AG09309 (cell line): ENCODE measurements around the gene KRTAP16-1.
A peak's percentile ranks its signal among the peaks of the same experiment; 100 is the strongest.

Experiments
- DNase-seq: peaks from one replicate; pipeline ENCODE4 v3.0.0-alpha.2; 2010; ENCODE audit warnings: low read depth
- H3K4me3 ChIP-seq: 2 replicates; pipeline ENCODE4 v1.5.1; 2011; ENCODE audit warnings: mild to moderate bottlenecking, low read depth, low read length, moderate library complexity; ENCODE audit not compliant: control insufficient read depth
- TF ChIP-seq, protein P1 (sequence below): IDR thresholded peaks from 2 replicates; pipeline ENCODE4 v1.5.1; 2011; ENCODE audit warnings: mild to moderate bottlenecking, low read depth, low read length, inconsistent platforms; ENCODE audit not compliant: insufficient read depth, control insufficient read depth; ENCODE audit errors: missing control alignments

KRTAP16-1 gene

DNA sequence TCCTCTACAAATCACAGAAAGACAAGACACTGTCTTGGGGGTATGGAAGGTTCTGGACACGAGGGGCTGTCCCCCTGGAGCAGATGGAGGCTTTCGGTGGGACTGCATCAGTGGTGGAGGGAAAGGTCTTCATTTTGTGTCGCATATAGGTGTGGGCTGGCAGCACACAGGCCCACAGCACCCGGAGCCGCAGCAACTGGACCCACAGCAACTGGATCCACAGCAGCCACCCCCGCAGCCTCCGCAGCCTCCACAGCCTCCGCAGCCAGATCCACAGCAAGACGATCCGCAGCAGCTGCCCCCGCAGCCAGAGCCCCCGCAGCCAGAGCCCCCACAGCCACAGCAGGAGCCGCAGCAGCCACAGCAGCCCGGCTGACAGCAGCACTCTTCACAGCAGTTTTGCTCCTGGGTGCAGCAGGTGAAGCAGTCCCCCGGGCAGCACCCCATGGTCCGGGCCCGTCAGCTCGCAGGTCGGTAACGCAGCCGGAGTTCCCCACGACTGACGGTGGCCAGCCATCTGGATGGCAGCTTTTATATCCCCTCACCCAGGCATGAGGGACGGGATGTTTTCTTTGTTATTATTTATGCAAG is 6.2 kb upstream of the KRTAP16-1 start, which contains the start of gene KRTAP17-1:
Gene KRTAP17-1, minus strand, starts transcription at position 507 of the 591 bp plus-strand sequence. Its CDS starts 60 bp downstream, at position 447.
- TF ChIP-seq, protein P1, sequence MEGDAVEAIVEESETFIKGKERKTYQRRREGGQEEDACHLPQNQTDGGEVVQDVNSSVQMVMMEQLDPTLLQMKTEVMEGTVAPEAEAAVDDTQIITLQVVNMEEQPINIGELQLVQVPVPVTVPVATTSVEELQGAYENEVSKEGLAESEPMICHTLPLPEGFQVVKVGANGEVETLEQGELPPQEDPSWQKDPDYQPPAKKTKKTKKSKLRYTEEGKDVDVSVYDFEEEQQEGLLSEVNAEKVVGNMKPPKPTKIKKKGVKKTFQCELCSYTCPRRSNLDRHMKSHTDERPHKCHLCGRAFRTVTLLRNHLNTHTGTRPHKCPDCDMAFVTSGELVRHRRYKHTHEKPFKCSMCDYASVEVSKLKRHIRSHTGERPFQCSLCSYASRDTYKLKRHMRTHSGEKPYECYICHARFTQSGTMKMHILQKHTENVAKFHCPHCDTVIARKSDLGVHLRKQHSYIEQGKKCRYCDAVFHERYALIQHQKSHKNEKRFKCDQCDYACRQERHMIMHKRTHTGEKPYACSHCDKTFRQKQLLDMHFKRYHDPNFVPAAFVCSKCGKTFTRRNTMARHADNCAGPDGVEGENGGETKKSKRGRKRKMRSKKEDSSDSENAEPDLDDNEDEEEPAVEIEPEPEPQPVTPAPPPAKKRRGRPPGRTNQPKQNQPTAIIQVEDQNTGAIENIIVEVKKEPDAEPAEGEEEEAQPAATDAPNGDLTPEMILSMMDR: no peak
- no peak within 1 kb of the TSS for H3K4me3 ChIP-seq
- no peak for DNase-seq

DNA sequence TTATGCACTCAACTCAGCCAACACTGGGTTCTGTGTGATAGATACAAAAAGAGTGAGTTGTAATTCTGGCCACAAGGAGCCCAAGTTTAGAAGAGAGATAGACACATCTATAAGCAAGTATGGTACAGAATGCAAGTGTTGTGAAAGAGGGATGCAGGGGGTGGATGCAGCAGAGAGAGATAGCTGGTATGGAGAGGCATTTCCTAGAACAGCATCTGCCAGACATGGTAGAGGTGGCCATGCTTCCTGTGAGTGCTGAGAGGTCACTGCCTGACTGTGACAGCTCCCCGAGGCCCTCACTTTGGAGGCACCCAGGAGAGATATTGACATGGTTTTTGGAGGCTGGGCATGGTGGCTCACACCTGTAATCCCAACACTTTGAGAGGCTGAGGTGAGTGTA is 2.0 kb upstream of the KRTAP16-1 start:
- no peak overlapping the region for H3K4me3 ChIP-seq
- TF ChIP-seq, protein P1: no peak
- DNase-seq: no peak

DNA sequence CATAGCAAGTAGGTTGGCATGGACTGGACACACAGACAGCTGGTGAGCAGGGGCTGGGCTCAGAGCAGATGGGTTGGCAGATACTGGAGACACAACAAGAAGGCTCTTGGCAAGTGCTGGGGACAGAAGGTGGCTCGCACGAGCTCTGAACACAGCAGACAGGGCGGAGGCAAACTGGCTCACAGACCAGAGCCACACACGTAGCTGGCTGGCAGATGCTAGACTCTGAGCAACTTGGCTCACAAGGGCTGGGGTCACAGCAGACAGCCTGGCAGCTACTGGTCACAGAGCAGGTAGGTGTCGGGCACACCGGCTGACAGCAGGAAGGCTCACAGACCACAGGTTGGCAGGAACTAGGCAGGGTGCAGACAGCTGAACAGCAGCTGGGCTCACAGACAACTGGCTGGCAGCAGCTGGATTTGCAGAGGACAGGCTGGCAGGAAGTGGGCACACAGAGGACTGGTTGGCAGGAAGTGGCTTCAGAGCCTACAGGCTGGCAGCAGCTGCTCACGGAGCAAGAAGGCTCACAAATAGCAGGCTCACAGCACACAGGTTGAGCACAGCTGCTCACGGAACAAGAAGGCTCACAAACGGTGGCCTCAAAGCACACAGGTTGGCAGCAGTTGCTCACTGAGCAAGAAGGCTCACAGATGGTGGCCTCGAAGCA is 725 bp downstream of the KRTAP16-1 start:
- DNase-seq: no peak
- TF ChIP-seq, protein P1: no peak
- H3K4me3 ChIP-seq: no peak overlapping the region; the same call in 1 of the 2 replicates

DNA sequence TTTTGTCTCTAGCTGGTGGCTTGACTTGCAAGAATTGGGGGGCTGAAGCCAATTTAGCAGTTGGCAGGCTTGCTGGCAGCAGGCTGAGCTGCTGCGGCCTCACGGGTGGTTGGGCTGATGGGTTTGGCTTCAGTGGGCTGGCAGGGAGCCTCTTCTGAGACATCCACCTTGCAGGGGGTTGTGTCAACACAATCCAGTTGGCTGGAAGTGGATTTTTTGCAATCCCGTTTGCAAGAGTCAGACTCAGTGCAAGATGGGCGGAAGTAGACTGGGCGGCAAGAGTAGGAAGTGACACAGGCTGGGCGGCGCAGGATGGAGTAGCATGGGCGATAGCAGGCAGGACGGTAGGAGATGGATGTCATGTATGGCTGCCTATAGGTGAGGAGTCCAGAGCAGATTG is 1.5 kb downstream of the KRTAP16-1 start:
- DNase-seq: peak; percentile 52
- no peak overlapping the region for H3K4me3 ChIP-seq
- TF ChIP-seq, protein P1: no peak

DNA sequence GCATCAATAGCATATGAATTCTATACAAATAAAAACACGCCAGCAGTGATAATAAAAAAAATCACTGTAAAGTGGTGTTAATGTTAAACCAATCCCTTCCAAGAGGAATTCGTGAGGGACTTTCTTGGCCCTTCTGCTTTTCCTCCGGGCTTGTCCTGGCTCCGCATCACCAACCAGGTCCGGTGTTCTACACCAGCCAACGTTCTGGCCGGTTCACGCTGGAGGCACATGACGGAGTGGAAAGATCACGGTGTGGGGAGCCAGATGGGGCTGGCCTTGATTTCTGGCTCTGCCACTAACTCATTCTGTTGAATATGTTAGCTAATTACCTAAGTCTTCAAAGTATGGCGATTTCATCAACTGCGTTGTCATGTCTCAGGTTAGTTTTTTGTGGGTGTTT is 5.0 kb downstream of the KRTAP16-1 start:
- no peak overlapping the region for H3K4me3 ChIP-seq
- DNase-seq: no peak
- TF ChIP-seq, protein P1: no peak

DNA sequence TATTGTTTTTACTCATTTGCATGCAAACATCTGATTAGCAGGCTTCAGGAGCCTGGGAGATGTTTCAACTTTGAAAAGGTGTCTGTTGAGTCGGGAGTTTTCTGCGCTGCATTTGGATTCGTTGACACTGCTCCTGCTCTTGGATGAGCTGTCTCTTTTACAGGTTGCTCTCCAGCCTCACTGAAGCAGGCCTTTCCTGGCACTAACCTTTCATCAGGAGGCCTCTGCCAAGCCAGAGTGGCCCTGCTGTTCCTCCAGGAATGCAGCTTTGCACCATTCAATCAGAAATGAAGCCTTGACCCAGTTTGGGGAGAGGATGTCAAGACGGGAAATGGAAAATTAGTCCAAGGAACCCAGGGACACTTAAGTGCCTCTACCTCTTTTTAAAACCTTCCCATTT is 6.1 kb downstream of the KRTAP16-1 start:
- no peak for DNase-seq
- H3K4me3 ChIP-seq: no peak overlapping the region
- TF ChIP-seq, protein P1: no peak
